Heart right ventricle (tissue), 16 donors: ENCODE measurements around the gene RECQL5. TPM values are rescaled to one million over a fixed set of nuclear protein-coding genes. Genes with fewer than 3 reads are reported as not detected.

Experiments
- ATAC-seq, 8 donors: fragments of 200-7000 bp; cut with Tn5 transposase; one replicate each; pipeline ENCODE4 v1.9.1; 2020; ENCODE audit warnings: mild to moderate bottlenecking in 8 of 8, moderate library complexity in 8 of 8, moderate number of reproducible peaks in 1 of 8
- DNase-seq, 2 donors: peaks; one replicate each; pipeline ENCODE4 v3.0.0-alpha.2; 2020
- H3K27ac ChIP-seq, 10 donors: fragments of 200-600 bp; sonication (generic) in 2 of 10; one replicate each; pipeline versions ENCODE4 v1.5.0 to v1.8.0; 2020 to 2022; ENCODE audit warnings: mild to moderate bottlenecking in 3 of 10
- H3K27me3 ChIP-seq, 7 donors: fragments of 200-600 bp; one replicate each; pipeline ENCODE4 v1.8.0; 2021 to 2022; ENCODE audit warnings: mild to moderate bottlenecking in 2 of 7
- H3K36me3 ChIP-seq, 9 donors: fragments of 200-600 bp; sonication (generic) in 1 of 9; one replicate each; pipeline versions ENCODE4 v1.5.0 to v1.8.0; 2020 to 2022; ENCODE audit warnings: mild to moderate bottlenecking in 2 of 9
- H3K4me1 ChIP-seq, 9 donors: fragments of 200-600 bp; sonication (generic) in 1 of 9; one replicate each; pipeline versions ENCODE4 v1.5.0 to v1.8.0; 2020 to 2022; ENCODE audit warnings: mild to moderate bottlenecking in 4 of 9
- H3K4me3 ChIP-seq, 10 donors: fragments of 200-600 bp; sonication (generic) in 2 of 10; one replicate each; pipeline versions ENCODE4 v1.5.0 to v1.8.0; 2020 to 2022; ENCODE audit warnings: mild to moderate bottlenecking in 7 of 10, moderate library complexity in 2 of 10
- H3K9me3 ChIP-seq, 11 donors: fragments of 200-600 bp in 10 of 11; sonication (generic) in 2 of 11; one replicate each; pipeline versions ENCODE4 v1.5.0 to v1.8.0; 2013 to 2022; ENCODE audit warnings: mild to moderate bottlenecking in 2 of 11, control low read depth in 1 of 11, moderate library complexity in 1 of 11
- CTCF ChIP-seq, 9 donors: fragments of 200-600 bp; sonication (generic) in 2 of 9; IDR thresholded peaks; one replicate each; pipeline versions ENCODE4 v1.5.0 to v1.8.0; 2021 to 2022; ENCODE audit warnings: antibody characterized with exemption in 9 of 9, mild to moderate bottlenecking in 5 of 9, moderate library complexity in 1 of 9
- WGBS, 2 donors: extraction: QIAGEN DNeasy Blood & Tissue Kit; methylation state at CpG; one replicate each; pipeline ENCODE4 v1.1.7; 2013; ENCODE audit warnings: inconsistent platforms in 1 of 2; 5-methylcytosine and 5-hydroxymethylcytosine counted together
- intact Hi-C, 10 donors: fragments of 100-400 bp; cut with DNase I; formaldehyde crosslinking; loops; one replicate each; pipeline versions ENCODE4 v1.11.1 to v1.14.2; 2022
- polyA plus RNA-seq, 2 donors: library from polyadenylated mRNA; stranded (reverse); fragments of 200-250 nt; gene quantifications; one replicate each; pipeline ENCODE4 v1.2.3, GENCODE V29; 2013
- total RNA-seq, 10 donors: library from RNA; stranded (reverse); fragmentation: NEBNext Ultra II Directional in 3 of 10; extraction: Animal tissue kit (Norgen Biotek cat#: 25700) in 3 of 10; gene quantifications; one replicate each; pipeline versions ENCODE4 v1.2.1 to v1.2.4, GENCODE V29; 2021 to 2023
- donor health status: Arrhythmogenic right ventricular cardiomyopathy.
- donor health status: ischemic (EF 13 %, LVEDD 7.1; RV severe dilation, severe dysfunction).
- donor health status: healthy with polysubstance abuse.
- donor health status: DM: no; HTN: yes; CAD: no.
- donor health status: DM: no; HTN: no; CAD: no.
- donor health status: ischemic (EF 25% LVEDD 6.9; RV normal size, moderate dysfunction).
- donor health status: ischemic (EF 25% LVEDD 5.7; RV mildly dilated, moderate dysfunction).
- donor health status: healthy.
- donor health status: DM: yes; HTN: yes; CAD: no.
- donor health status: Ischemic cardiomyopathy.
- donor health status: ischemic (EF 35%, LVEDD 5.7; RV mildly dilated, moderate dysfunction).
- donor health status: nonischemic (EF 11% LVEDD 7.7; RV severe dilation, severe dysfunction).
- donor health status: DM: yes; HTN: yes; CAD: no.
- donor health status: PGD.
- donor health status: ischemic (EF 29% LVEDD 5.4; RV normal size, mild dysfunction).
- donor health status: nonischemic (EF 23%, LVEDD 6.1; RV moderate dilation, normal function).

Gene RECQL5
- total and polyA plus RNA-seq, 12 donors = 6.3 to 32.1 (median 10.7) TPM

GRCh38 chr17:75617675-75618074 lies 49.3 kb downstream of the RECQL5 start:
- 91 to 94% methylated on average over 11 of the region's 11 CpGs for WGBS, 2 donors
- peaks cover 0 to 100% (median 38%) of the 10 kb centered on the region in 9 donors for H3K36me3 ChIP-seq
- no peaks in the 10 kb centered on the region for H3K4me1 ChIP-seq
- H3K4me3 ChIP-seq = no peak overlapping the region
- no peak for DNase-seq
- TF ChIP-seq CTCF (IDR thresholded peaks at IDR 0.05) = no peak
- no peaks in the 10 kb centered on the region for H3K27me3 ChIP-seq
- intact Hi-C loops = no loop called here
- H3K9me3 ChIP-seq = no peaks in the 10 kb centered on the region
- ATAC-seq = no peak
- no peak overlapping the region for H3K27ac ChIP-seq

GRCh38 chr17:75617218-75617617 lies 49.7 kb downstream of the RECQL5 start:
- Histone ChIP-seq H3K9me3 (no peaks in the 10 kb centered on the region), H3K27me3 (no peaks in the 10 kb centered on the region), H3K27ac (no peak overlapping the region), H3K4me1 (no peaks in the 10 kb centered on the region), H3K36me3 (peaks cover 0 to 100% (median 43%) of the 10 kb centered on the region in 9 donors), H3K4me3 (no peak overlapping the region)
- intact Hi-C loops = no loop called here
- no peak for TF ChIP-seq CTCF (IDR thresholded peaks at IDR 0.05)
- DNase-seq (no peak), ATAC-seq (no peak)
- 94% methylated on average over 16 of the region's 16 CpGs for WGBS, 2 donors

GRCh38 chr17:75616521-75617122 lies 50.3 kb downstream of the RECQL5 start:
- WGBS, 2 donors = 92 to 94% methylated on average over 24 of the region's 24 CpGs
- H3K4me3 ChIP-seq = no peak overlapping the region
- no peak for ATAC-seq
- H3K27ac ChIP-seq = no peak overlapping the region
- H3K36me3 ChIP-seq = peaks cover 0 to 100% (median 47%) of the 10 kb centered on the region in 9 donors
- DNase-seq = no peak
- no peak for TF ChIP-seq CTCF (IDR thresholded peaks at IDR 0.05)
- no peaks in the 10 kb centered on the region for H3K27me3 ChIP-seq
- no peaks in the 10 kb centered on the region for H3K4me1 ChIP-seq
- intact Hi-C loops = no loop called here
- H3K9me3 ChIP-seq = no peaks in the 10 kb centered on the region

- Histone ChIP-seq H3K4me3 (no peak overlapping the region), H3K36me3 (peaks cover 0 to 99% (median 47%) of the 10 kb centered on the region in 9 donors), H3K27me3 (no peaks in the 10 kb centered on the region), H3K9me3 (no peaks in the 10 kb centered on the region), H3K27ac (no peak overlapping the region), H3K4me1 (no peaks in the 10 kb centered on the region)
- TF ChIP-seq CTCF (IDR thresholded peaks at IDR 0.05) = no peak
- intact Hi-C loops = no loop called here
- no peak for ATAC-seq
- no peak for DNase-seq
- 94 to 97% methylated on average over 11 of the region's 11 CpGs for WGBS, 2 donors
Measured at GRCh38 chr17:75615301-75615700, 51.7 kb downstream of the RECQL5 start.
